GM18870 (cell line): ENCODE data around the gene CASD1.

ENCODE experiments used
- ATAC-seq: cut with Tn5 transposase; IDR thresholded peaks from one replicate; pipeline ENCODE4 v1.9.1; 2021; ENCODE audit warnings: moderate library complexity; ENCODE audit not compliant: unreplicated experiment

Gene CASD1

DNA sequence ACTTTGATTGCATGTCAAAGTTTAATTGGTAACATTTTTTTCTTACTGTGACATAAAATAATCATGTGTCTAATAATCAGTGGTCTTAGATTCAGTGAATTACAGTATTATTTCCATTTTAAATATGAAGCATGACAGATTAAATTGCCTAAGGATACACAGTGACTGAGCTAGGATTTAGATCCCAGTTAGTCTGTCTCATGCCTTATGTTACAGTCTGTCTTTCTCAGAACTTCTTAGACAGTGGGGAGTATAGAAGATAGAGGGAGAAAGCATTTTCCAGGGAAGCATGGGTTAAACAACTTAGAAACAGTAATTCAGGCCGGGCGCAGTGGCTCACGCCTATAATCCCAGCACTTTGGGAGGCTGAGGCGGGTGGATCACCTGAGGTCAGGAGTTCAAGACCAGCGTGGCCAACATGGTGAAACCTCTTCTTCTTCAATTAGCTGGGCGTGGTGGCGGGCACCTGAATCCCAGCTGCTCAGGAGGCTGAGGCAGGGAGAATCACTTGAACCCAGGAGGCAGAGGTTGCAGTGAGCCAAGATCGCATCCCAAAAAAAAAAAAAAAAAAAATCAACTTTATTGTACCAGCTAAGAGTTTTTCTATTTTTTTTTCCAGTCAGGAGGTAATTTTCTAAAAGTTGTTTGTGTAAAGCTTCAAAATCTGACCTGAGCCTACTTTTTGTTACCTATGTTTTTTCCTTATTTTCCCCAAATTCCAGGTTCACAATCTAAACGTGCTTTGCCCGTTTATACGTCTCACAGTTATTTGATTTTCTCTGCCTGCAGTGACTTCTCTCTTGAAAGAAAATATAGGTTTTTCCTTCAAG is 3.3 kb downstream of the CASD1 start:
- ATAC-seq: no peak

DNA sequence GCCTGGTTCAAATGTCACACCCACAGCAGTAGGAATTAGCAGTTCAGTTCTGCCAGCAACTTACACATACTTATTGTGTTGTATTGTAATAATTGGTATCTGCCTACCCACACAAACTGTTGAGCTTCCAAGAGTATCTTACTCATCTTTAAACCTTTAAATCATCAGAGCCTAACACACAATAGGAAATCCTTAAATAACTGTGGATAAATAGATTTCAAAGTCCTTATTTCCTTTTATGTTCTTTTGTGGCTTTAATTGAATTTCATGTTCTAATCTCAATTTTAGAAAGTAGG is 3.9 kb downstream of the CASD1 start:
- no peak for ATAC-seq

DNA sequence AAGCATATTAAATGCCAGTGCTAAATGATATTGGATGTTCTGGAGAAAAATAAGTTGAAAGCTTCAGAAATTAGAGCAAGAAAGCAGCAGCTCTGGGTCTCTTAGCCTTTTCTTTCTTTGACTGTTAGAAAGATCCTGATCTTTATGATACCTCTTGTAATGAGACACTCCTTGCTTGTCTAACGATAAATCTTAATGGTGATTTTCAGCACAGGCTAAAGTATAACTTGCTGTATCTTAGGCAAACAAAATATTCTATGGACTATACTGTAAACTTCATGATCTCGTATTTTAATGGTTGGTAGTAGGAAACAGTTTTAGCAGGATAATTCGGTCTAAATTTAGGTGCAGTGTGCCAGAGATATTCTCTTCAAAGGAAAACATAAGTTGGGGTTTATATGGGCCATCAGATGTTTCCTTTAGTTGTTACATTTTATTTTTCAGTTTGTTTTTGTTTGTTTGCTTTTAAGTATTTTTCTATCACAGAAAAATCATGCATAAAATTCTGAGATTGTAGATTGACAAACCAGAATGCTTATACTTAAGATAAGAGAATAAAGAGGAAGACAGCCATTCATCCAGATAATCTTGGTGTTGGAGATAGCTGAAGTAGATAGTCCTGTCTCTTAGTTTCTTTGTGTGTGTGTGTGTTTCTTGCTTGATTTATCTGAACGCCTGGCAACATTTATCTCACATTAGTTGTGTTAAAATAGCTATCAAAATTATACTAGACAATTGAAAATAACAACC is 4.7 kb downstream of the CASD1 start:
- ATAC-seq: no peak

DNA sequence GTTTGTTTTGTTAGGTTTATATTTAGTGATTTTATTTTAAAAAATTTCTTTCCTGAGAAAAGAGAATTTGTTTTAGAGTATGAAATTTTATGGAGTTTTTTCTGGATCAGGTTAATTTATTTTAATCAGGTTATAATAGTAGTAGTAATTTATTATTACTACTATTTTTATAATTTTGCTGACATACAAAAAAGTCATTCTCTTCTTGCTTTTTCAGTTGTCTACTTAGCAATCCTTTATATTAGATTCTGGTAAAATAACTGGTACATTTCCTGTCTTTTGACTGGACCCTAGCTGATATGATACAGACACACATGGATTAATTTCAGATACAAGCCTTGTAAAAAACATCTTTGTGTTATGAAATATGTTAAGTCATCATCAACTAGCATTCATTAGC is 5.3 kb downstream of the CASD1 start:
- ATAC-seq: no peak

DNA sequence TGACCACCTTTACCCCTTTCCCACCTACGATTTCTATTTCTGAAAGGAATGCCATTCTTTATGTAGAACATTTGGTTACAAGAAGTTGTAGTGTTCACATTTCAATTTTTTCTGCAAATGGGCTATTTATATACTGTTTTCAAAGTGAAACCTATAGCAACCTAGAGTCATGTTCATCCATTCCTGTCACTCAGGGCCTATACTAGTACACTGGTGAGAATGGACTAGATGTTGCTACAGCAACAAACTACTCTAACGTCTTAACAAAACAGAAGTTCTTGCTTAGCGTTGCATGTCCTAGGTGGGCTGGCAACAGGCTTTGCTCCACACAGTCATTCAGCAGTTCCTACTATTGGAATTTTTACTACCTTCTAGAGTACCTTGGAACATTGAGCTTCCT is 16.3 kb downstream of the CASD1 start:
- no peak for ATAC-seq

DNA sequence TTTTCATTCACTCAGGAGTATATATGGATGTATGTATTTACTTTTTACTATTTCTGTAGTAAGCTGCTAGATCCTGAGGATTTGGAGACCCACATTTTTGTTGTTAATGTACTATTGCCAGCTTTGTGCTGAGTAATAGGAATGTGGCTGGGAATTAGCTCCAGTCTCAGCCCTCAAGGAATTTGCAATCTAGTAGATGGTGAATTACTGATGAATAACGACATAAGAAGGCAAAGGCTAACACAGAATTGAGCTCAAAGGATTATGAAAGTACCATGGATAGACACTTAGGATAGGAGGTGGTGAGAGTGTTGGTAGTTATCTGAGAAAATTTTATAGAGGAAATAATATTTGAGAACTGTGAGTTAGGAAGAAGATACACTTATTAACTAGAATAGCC is 19.9 kb downstream of the CASD1 start:
- no peak for ATAC-seq

DNA sequence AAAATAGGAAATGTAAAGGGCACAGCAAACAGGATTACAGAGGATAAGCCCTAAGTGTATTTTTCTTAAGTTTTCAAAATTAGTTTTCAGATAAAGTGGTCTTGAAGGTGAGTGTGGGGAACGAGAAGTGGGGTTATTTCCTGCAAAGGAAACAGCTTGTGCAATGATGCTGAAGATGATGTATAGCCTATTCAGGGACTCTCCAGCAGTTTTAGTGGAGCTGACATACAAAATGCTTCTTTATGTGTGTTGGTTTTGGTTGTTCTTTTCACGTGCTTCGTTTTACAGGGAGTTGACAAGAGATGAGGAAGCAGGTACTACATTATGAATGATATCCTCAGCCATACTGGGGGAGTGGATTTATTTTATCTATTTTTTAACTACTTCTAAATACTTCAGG is 20.5 kb downstream of the CASD1 start:
- ATAC-seq: no peak

DNA sequence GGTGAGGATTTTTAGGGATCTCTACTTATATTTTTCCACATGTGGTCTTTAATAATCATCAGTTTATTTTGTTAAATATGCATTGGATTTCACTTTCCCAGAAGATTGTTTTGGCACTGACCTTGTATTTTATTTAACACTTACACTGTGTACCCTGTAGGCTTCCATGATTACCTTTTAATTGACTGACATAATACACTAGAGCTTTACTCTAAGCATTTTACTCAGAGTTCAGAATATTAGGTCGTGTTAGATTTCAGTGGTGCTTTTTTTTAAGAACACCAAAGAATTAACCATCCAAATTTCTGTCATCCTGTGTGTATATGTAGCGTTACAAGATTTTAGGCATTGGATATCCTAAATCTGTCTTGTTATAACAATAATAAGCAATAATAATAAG is 23.1 kb downstream of the CASD1 start:
- ATAC-seq: no peak

DNA sequence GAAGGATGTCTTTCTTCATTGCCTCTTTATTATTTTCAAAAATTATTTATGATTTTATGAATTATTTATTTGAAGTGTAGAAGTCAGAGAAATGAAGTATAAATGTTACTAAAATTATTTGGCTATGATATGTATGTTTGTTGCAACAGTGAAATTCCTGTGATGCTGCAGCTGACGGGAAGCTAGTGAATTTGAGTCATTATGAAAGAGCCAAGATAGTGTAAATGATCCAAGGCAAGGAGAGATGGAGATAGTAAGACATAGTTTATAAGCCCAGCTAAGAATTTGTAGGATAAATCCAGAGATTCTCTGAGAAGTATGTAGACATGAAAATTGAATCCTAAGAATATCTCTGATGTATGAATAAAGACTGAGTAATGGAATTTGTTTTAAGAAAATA is 30.8 kb downstream of the CASD1 start:
- ATAC-seq: no peak

DNA sequence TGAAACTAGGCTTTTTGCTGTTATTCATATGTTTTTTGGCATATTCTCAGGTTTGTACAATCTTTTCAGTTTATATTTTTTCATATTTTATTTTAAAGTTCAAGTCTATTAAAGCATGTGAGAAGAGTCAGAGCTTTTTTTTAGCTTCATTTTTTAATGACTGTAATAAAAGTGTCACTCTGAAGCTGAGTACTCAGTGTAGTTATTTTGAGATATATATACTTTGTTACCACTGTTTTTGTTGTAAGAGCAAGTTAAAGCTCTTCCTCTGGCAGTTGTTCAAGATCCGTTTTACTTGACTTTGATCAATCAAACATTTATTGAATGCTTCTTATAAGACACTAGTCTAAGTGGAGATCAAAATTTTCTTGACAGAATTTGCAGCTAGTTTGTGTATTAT is 37.5 kb downstream of the CASD1 start:
- no peak for ATAC-seq

DNA sequence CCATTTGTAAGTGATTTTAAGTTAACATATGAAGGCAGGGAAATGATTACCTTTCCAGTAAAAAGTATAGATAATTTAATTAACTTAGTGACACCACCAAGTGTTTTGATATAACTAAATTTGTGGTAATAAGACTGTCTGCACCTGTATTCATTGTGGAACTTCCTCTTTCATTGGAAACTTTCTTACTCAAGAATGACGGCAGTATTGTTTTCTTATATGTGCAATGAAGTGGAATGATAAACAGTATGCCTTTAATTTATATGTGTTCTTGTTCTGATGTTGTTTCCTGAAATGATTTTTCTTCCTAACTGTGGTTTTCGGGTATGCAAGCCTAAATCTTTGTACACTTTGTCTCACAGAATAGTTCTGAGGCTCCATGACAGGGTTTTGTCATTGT is 46.4 kb downstream of the CASD1 start:
- peak; percentile 75 for ATAC-seq

DNA sequence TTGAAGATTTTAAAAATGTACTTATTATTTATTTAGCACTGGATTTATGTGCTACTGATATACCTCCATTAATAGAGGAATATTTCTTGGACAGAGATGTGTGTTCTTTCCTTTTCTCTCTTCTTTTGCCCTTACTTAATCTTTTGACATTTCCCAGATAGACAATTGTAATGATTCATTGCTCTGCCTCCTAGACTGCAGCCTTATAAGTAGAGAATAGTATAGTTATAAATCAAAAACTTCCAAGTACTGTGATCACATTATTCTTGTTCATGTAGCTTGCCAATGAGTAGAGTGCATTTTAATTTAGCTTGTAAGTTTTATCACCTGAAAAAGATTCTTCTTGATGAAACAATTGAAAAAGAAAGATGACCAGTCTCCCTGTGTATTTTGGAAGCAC is 47.6 kb downstream of the CASD1 start:
- ATAC-seq: no peak

DNA sequence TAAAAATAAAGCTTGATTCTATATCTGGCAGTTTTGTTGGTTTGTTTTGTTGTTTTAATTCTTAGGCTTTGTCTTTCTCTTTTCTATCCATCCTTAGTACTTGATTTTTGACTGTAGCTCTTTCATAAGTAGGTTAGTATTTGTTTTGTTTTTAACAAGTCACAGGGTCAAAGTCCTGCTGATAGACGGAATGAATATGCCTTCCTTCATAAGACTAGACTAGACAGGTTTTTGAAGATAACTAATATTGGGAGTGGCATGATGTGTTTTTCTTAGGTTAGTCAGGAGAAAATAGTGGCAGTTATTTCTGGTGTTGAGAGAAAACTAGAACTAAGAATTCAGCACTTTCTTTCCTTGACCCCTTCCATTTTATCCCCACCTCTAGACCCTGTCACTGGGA is 50.4 kb downstream of the CASD1 start:
- no peak for ATAC-seq

DNA sequence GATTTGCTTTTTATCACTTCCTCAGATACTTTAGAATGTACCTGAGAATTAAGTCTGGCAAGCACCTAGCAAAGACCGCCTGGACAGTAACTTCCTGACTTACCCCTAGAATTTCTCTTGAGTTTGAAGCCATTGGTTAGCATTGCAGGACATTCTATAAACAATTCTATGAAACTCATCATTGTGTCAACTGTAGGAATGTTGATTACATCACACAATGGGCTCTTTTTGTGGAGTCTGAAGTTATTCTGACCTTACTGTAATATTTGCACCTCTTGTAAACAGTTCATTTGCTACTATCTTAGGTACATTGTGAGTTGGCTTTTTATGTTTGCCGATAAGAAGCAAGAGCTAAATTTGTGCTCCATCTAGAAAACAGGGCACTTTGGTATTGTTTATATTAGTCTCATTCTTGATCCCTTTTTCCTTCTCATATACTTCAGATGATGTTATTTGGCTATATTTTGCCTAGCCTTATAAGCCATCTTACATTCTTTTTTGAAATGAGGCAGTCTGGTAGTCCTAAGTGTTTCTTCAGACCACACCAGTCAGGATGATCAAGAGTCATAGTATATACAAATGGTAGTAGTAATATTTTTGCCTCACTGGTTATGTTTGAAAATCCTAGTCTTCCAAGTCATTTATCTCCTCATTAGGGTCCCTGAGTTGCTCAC is 52.4 kb downstream of the CASD1 start:
- ATAC-seq: no peak

DNA sequence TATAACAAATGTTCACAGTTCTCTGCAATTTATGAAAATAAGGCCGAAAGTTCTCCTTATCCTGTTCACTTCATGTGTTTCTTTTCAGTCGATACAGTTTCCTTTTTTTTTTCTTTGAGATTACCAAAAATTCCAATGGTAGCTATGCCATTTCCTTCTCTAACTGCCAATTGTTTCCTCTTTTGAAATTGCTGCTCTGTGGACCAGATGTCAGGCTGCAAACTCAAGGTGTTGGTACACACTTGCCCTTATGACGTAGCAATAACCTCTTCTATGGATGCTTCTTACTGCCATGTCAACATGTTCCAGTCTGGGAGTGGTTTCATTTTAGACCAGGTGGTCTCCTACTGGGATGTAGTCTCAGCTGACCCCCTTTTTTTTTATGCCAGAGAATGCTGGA is 52.9 kb downstream of the CASD1 start:
- ATAC-seq: no peak

DNA sequence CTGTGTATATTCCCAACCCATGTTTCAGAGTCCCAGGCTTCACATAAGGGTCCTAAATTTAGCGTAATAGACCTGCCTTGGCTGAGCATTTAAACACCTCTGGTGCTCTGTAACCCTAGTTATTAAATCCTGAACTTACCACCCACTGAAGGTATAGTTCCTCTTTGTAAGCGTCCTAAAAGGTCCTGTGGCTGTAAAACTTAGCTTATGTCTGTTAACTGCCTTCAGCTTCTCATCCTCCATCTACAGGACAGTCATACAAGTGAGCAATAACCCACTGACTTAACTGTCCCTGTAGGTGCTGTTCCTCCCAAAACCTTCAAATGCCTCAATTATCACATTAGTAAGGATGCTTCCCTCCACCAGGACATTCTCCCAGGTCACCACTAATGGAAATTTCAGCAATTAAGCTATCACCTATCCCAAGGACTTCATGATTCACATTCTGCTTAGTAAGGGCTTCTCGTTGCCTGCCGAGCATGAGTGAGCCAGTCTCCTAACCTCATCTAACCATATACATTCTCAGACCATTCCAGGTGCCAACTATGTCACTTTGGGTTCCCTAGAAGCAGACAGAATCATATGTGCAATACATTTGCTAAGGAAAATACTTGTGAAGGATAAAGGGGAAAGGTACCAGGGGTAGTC is 55.8 kb downstream of the CASD1 start:
- no peak for ATAC-seq

DNA sequence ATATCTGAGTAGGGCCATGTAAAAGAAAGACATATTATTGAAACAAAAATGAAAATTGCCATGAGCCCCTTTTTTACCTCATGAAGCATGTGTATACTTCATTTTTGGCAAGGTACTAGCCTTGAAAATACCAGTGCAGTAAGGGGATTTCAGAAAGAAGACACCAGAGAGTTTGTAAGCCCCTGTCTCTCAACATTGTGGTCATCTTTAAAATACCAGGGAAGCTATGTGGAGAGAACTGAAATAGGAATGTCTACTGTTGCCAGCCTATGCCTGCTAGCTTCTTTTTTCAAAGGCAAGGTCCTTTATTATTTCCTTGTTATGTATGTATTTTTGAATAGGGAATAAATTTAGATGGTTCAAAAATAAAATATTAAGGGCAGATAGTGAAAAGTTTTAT is 57.8 kb downstream of the CASD1 start:
- ATAC-seq: no peak

DNA sequence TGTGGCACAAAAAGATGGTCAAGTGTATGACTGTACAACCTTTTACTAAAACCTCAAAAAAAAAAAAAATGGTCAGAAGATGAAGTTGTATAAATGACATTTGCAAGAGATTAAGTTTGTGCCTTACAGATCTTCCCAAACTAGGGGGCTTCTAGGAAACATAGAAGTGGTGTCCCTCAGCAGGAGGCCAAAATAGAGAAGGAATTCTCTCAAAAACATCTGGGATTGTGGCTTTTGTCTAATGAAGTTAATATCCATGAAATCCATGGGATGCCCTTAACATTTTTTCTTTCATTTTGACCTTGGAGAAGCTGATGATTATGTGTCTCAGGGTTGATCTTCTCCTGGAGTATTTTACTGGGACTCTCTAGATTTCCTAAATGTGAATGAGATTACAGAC is 62.2 kb downstream of the CASD1 start:
- ATAC-seq: no peak

DNA sequence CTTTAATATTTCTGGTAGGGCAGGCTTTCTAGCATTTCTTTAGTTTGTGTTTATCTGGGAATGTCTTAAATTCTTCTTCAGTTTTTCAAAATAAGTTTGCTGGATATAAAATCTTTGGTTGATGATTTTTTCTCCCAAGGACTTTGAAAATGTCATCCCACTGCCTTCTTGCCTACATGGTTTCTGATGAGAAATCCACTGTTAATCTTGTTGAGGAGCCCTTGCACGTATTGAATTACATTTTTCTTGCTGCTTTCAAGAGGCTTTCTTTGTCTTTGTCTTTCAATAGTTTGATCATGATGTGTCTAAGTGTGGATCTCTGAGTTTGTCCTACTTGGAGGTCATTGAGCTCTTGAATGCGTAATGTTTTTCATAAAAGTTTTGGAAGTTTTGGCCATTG is 66.0 kb downstream of the CASD1 start:
- ATAC-seq: no peak

DNA sequence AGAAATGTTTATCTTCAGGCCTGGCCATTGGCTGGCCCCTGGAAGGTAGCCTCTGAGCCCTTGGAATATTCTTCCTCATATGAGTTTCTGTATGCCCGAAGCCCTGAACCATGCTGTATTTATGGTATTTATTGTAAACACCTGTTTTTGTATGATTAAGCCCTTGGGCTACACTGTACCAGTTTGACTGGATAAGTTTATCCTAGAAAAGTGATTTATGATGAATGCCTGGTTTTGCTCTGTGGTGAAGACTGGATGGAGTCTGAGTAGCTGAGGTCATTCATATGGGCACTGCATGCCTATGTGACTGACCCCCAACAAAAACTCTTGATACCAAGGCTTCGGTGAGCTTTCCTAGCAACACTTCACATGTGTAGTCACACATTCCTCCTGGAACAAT is 66.7 kb downstream of the CASD1 start:
- ATAC-seq: no peak

DNA sequence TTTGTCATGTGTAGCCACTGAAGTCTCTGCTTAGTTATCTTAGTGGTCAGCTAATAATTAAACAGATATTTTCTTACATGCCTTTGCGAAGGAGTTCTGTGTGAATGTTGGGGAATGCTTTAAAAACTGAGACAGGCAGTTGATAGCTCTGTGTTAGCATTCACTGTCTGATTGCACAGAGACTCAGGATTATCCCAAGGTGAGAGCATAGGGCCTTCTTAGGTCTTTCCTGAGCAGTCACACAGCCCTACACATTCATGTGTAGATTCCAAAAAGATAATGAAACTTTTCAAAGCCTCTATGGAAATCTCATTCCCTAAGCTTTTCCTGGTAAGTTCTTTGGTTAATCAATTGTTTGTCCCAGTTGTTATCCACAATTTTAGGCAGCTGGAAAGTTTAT is 67.7 kb downstream of the CASD1 start:
- no peak for ATAC-seq

DNA sequence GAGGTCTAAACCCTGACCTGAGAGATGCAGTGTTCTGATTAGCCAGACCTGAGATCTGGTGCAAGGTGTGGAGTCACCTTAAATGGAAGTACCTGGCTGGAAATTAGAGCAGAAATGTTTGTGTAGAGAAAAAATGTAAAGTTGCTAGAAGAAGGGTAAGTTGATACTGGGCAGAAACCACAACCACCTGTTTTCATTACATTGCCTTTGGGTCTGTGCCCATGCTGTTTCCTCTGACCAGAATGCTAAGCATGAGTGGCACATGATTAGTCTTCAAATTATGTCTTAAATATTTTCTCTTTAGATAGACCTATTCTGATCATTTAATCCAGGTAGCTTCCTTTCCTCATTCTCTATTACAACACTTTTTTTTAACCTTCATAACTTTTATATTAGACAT is 69.0 kb downstream of the CASD1 start:
- no peak for ATAC-seq
